H1 (cell line): ENCODE data around the gene JTB.

Experiments used
- BRCA1 ChIP-seq: IDR thresholded peaks from 2 replicates; pipeline ENCODE4 v1.6.1; 2012; ENCODE audit warnings: low read depth, low read length, improper control_type of control experiment
- CTCF ChIP-seq, 3 experiments: IDR thresholded peaks; 1 replicate in 2 of 3; 2 replicates in 1 of 3; pipeline versions ENCODE4 v1.5.1 to v1.6.1; 2011; ENCODE audit warnings: low read length in 3 of 3, mild to moderate bottlenecking in 3 of 3, inconsistent platforms in 2 of 3, low read depth in 1 of 3, moderate library complexity in 1 of 3; ENCODE audit not compliant: insufficient read depth in 1 of 3; ENCODE audit errors: control extremely low read depth in 1 of 3
- EP300 ChIP-seq, 2 experiments: IDR thresholded peaks; 1 replicate in 1 of 2; 2 replicates in 1 of 2; pipeline ENCODE4 v1.6.1; 2011 to 2012; ENCODE audit warnings: low read depth in 2 of 2, low read length in 2 of 2, mild to moderate bottlenecking in 2 of 2, borderline replicate concordance in 1 of 2, inconsistent platforms in 1 of 2, moderate library complexity in 1 of 2
- HDAC6 ChIP-seq: IDR thresholded peaks from one replicate; pipeline ENCODE4 v1.7.1; 2012; ENCODE audit warnings: low read depth, mild to moderate bottlenecking, inconsistent platforms, low read length, moderate library complexity
- KDM1A ChIP-seq: fragments of 200-600, 300-600 bp; sonication (generic); IDR thresholded peaks from 2 replicates; pipeline ENCODE4 v1.7.1; 2016; ENCODE audit warnings: mild to moderate bottlenecking, low read length, borderline replicate concordance
- POLR2A ChIP-seq, 2 experiments: IDR thresholded peaks; 1 replicate in 1 of 2; 2 replicates in 1 of 2; pipeline ENCODE4 v1.6.1; 2011; ENCODE audit warnings: low read depth in 2 of 2, low read length in 2 of 2, mild to moderate bottlenecking in 2 of 2; ENCODE audit errors: control extremely low read depth in 1 of 2
- RAD21 ChIP-seq, 2 experiments: IDR thresholded peaks in 1 of 2; conservative IDR thresholded peaks in 1 of 2; 2 replicates each; pipeline ENCODE4 v1.6.1; 2011; ENCODE audit warnings: low read depth in 2 of 2, low read length in 2 of 2, improper control_type of control experiment in 1 of 2, inconsistent platforms in 1 of 2, mild to moderate bottlenecking in 1 of 2, moderate library complexity in 1 of 2
- USF2 ChIP-seq: IDR thresholded peaks from 2 replicates; pipeline ENCODE4 v1.6.1; 2011; ENCODE audit warnings: low read length, improper control_type of control experiment

GRCh38 chr1:153961421-153961820, 16.1 kb downstream of the JTB start:
- TF ChIP-seq POLR2A (IDR thresholded peaks at IDR 0.05; ENCODE audit: control extremely low read depth in 1 of 2, low read depth in 2 of 2, low read length in 2 of 2) (no peak), CTCF (IDR thresholded peaks at IDR 0.05; ENCODE audit: control extremely low read depth in 1 of 3, insufficient read depth in 1 of 3, low read depth in 1 of 3, low read length in 3 of 3) (no peak), USF2 (no peak), KDM1A (no peak), BRCA1 (no peak), HDAC6 (no peak), RAD21 (IDR thresholded peaks at IDR 0.05 in 1 of 2, conservative IDR thresholded peaks at IDR 0.05 in 1 of 2; ENCODE audit: low read depth in 2 of 2, low read length in 2 of 2) (no peak), EP300 (IDR thresholded peaks at IDR 0.05; ENCODE audit: borderline replicate concordance in 1 of 2, low read depth in 2 of 2, low read length in 2 of 2) (no peak)
